Stomach (tissue), 9 donors: ENCODE measurements around the gene WHRN. TPM values are rescaled to one million over a fixed set of nuclear protein-coding genes. Genes with fewer than 3 reads are reported as not detected.
A peak's percentile ranks its signal among the peaks of the same experiment; 100 is the strongest.

ENCODE experiments used
- DNase-seq, 2 donors: peaks; one replicate each; pipeline versions ENCODE4 v3.0.0 to v3.0.0-alpha.2; 2013 to 2019
- H3K27ac ChIP-seq, 5 donors: fragments of 200-600 bp in 4 of 5; sonication (generic) in 4 of 5; one replicate each; pipeline ENCODE4 v1.5.1; 2013 to 2019; ENCODE audit warnings: mild to moderate bottlenecking in 1 of 5, moderate library complexity in 1 of 5
- H3K27me3 ChIP-seq, 3 donors: fragments of 200-600 bp; sonication (generic); one replicate each; pipeline ENCODE4 v1.5.1; 2017 to 2019; ENCODE audit warnings: mixed run types in 1 of 3
- H3K36me3 ChIP-seq, 4 donors: fragments of 200-600 bp; sonication (generic); 1 replicate in 3 of 4; 2 replicates in 1 of 4; pipeline ENCODE4 v1.5.1; 2016 to 2019
- H3K4me1 ChIP-seq, 4 donors: fragments of 200-600 bp; sonication (generic); one replicate each; pipeline ENCODE4 v1.5.1; 2016 to 2019
- H3K4me3 ChIP-seq, 4 donors: fragments of 200-600 bp; sonication (generic) in 3 of 4; one replicate each; pipeline ENCODE4 v1.5.1; 2016 to 2019; ENCODE audit warnings: mild to moderate bottlenecking in 1 of 4
- H3K9me3 ChIP-seq, 4 donors: fragments of 200-600 bp; sonication (generic); one replicate each; pipeline ENCODE4 v1.5.1; 2016 to 2019
- EP300 ChIP-seq: sonication (generic); formaldehyde crosslinking; IDR thresholded peaks from one replicate; pipeline ENCODE4 v1.6.1; 2017; ENCODE audit warnings: antibody characterized with exemption
- POLR2A ChIP-seq, 4 donors: fragments of 450-650 bp; IDR thresholded peaks; one replicate each; pipeline ENCODE4 v1.6.1; 2016; ENCODE audit warnings: antibody characterized with exemption in 4 of 4, control low read depth in 2 of 4, mild to moderate bottlenecking in 1 of 4, moderate library complexity in 1 of 4
- POLR2AphosphoS5 ChIP-seq, 3 donors: sonication (generic); formaldehyde crosslinking; IDR thresholded peaks; one replicate each; pipeline ENCODE4 v1.6.1; 2016; ENCODE audit warnings: antibody characterized with exemption in 3 of 3
- WGBS, 5 donors: extraction: QIAGEN DNeasy Blood & Tissue Kit in 3 of 5; methylation state at CpG; one replicate each; pipeline versions ENCODE4 v1.1.5 to v1.1.7; 2013 to 2018; 5-methylcytosine and 5-hydroxymethylcytosine counted together
- intact Hi-C: fragments of 100-400 bp; cut with DNase I; formaldehyde crosslinking; loops from one replicate; pipeline ENCODE4 v1.15.1; 2023; ENCODE audit warnings: low total_unique reads
- polyA plus RNA-seq, 3 donors: library from polyadenylated mRNA; stranded (reverse); fragments of 200-250 nt; gene quantifications; one replicate each; pipeline ENCODE4 v1.2.3, GENCODE V29; 2013
- total RNA-seq, 5 donors: library from RNA; depleted of rRNA; stranded (reverse); fragments of >200 nt; gene quantifications; one replicate each; pipeline versions ENCODE4 v1.1.0 to v1.2.3, GENCODE V29; 2014 to 2016
- TF ChIP-seq, protein P1 (sequence below), 7 experiments: fragments of 450-650 bp in 4 of 7; fragments of 200-600 bp in 3 of 7; sonication (generic) in 3 of 7; IDR thresholded peaks; one replicate each; pipeline ENCODE4 v1.5.1; 2016 to 2019; ENCODE audit warnings: antibody characterized with exemption in 7 of 7, control low read depth in 2 of 7, mild to moderate bottlenecking in 1 of 7
- donor health status: healthy with polysubstance abuse.
- donor health status: Bipolar disorder and iron deficiency.
- donor health status: healthy.

WHRN gene
- total and polyA plus RNA-seq, 8 donors, result 2.3 to 70.1 (median 4.8) TPM

GRCh38 chr9:114388764-114389375 lies 116.4 kb downstream of the WHRN start:
- TF ChIP-seq POLR2AphosphoS5 (IDR thresholded peaks at IDR 0.05) (no peak), EP300 (no peak), POLR2A (IDR thresholded peaks at IDR 0.05) (no peak)
- TF ChIP-seq, protein P1, sequence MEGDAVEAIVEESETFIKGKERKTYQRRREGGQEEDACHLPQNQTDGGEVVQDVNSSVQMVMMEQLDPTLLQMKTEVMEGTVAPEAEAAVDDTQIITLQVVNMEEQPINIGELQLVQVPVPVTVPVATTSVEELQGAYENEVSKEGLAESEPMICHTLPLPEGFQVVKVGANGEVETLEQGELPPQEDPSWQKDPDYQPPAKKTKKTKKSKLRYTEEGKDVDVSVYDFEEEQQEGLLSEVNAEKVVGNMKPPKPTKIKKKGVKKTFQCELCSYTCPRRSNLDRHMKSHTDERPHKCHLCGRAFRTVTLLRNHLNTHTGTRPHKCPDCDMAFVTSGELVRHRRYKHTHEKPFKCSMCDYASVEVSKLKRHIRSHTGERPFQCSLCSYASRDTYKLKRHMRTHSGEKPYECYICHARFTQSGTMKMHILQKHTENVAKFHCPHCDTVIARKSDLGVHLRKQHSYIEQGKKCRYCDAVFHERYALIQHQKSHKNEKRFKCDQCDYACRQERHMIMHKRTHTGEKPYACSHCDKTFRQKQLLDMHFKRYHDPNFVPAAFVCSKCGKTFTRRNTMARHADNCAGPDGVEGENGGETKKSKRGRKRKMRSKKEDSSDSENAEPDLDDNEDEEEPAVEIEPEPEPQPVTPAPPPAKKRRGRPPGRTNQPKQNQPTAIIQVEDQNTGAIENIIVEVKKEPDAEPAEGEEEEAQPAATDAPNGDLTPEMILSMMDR (IDR thresholded peaks at IDR 0.05), result no peak
- intact Hi-C loops, result no loop called here
- DNase-seq, result no peak
- peak overlapping the region in 2 of 4 donors; percentile 54 to 63 for H3K4me3 ChIP-seq
- H3K36me3 ChIP-seq, result no peaks in the 10 kb centered on the region
- peaks cover 61 to 99% (median 86%) of the 10 kb centered on the region in 4 donors for H3K4me1 ChIP-seq
- H3K9me3 ChIP-seq, result no peaks in the 10 kb centered on the region
- 58 to 69% (median 61%) methylated on average over 8 to 9 of the region's 9 CpGs for WGBS, 5 donors
- no peaks in the 10 kb centered on the region for H3K27me3 ChIP-seq
- peak overlapping the region; percentile 49 to 93 (median 88) for H3K27ac ChIP-seq

- Histone ChIP-seq H3K27me3 (no peaks in the 10 kb centered on the region), H3K4me1 (peaks cover 67 to 99% (median 86%) of the 10 kb centered on the region in 4 donors), H3K36me3 (no peaks in the 10 kb centered on the region), H3K9me3 (no peaks in the 10 kb centered on the region), H3K27ac (peak overlapping the region; percentile 49 to 93 (median 88)), H3K4me3 (peak overlapping the region; percentile 52 to 63 (median 54))
- 51 to 62% (median 57%) methylated on average over 9 of the region's 9 CpGs for WGBS, 5 donors
- DNase-seq, result no peak
- intact Hi-C loops, result no loop called here
- TF ChIP-seq, protein P1 (IDR thresholded peaks at IDR 0.05), result no peak
- no peak for TF ChIP-seq POLR2A (IDR thresholded peaks at IDR 0.05)
Observed at GRCh38 chr9:114388357-114388682, 117.0 kb downstream of the WHRN start.

GRCh38 chr9:114387680-114388356 lies 117.5 kb downstream of the WHRN start, which contains the start of gene AKNA:
TSS of gene AKNA (minus strand) at chr9:114387982. CDS start at chr9:114381333, 6,649 bp downstream.
- intact Hi-C loops, result no loop called here
- Histone ChIP-seq H3K27ac (peak within 1 kb of the TSS; percentile 49 to 93 (median 88)), H3K4me3 (peak within 1 kb of the TSS; percentile 52 to 63 (median 54)), H3K27me3 (no peaks in the 10 kb centered on the region), H3K9me3 (no peaks in the 10 kb centered on the region), H3K36me3 (no peaks in the 10 kb centered on the region), H3K4me1 (peaks cover 69 to 99% (median 89%) of the 10 kb centered on the region in 4 donors)
- TF ChIP-seq POLR2AphosphoS5 (IDR thresholded peaks at IDR 0.05) (peak; percentile 56 to 96 (median 93)), EP300 (no peak), POLR2A (IDR thresholded peaks at IDR 0.05) (peak in 2 of 4 donors; percentile 58 to 60)
- 0 to 3% (median 1%) methylated on average over 16 to 25 of the region's 25 CpGs for WGBS, 5 donors
- peak; percentile 78 to 95 for DNase-seq

GRCh38 chr9:114386886-114387679 lies 118.2 kb downstream of the WHRN start:
- peak; percentile 49 to 77 for DNase-seq
- TF ChIP-seq POLR2AphosphoS5 (IDR thresholded peaks at IDR 0.05) (no peak), EP300 (no peak), POLR2A (IDR thresholded peaks at IDR 0.05) (no peak)
- TF ChIP-seq, protein P1 (IDR thresholded peaks at IDR 0.05), result no peak
- Histone ChIP-seq H3K27me3 (no peaks in the 10 kb centered on the region), H3K4me3 (peak overlapping the region; percentile 52 to 63 (median 54)), H3K9me3 (no peaks in the 10 kb centered on the region), H3K4me1 (peaks cover 67 to 99% (median 92%) of the 10 kb centered on the region in 4 donors), H3K36me3 (peaks cover 0 to 3% (median under 1%) of the 10 kb centered on the region in 4 donors), H3K27ac (peak overlapping the region; percentile 49 to 93 (median 88))
- intact Hi-C loops, result no loop called here
- WGBS, 5 donors, result 10 to 41% (median 16%) methylated on average over 5 to 18 of the region's 18 CpGs
